Ectodermal cell (in vitro differentiated cells): ENCODE results near the gene NHP2.

ENCODE experiments used
- H3K27ac ChIP-seq: 2 replicates; pipeline ENCODE4 v1.7.0; 2013; ENCODE audit warnings: mild to moderate bottlenecking, low read depth, low read length; ENCODE audit not compliant: insufficient read depth, poor library complexity, severe bottlenecking
- H3K27me3 ChIP-seq: 2 replicates; pipeline ENCODE4 v1.7.0; 2013; ENCODE audit warnings: mild to moderate bottlenecking, low read length; ENCODE audit not compliant: insufficient read depth, control insufficient read depth, poor library complexity, severe bottlenecking
- H3K36me3 ChIP-seq: one replicate; pipeline ENCODE4 v1.7.0; 2013; ENCODE audit warnings: low read length; ENCODE audit not compliant: control insufficient read depth, insufficient read depth
- H3K4me1 ChIP-seq: one replicate; pipeline ENCODE4 v1.7.0; 2013; ENCODE audit warnings: low read length; ENCODE audit not compliant: control insufficient read depth, insufficient read depth
- H3K4me3 ChIP-seq: 2 replicates; pipeline ENCODE4 v1.7.0; 2013; ENCODE audit warnings: low read depth, low read length, control low read depth; ENCODE audit not compliant: insufficient read depth
- H3K9me3 ChIP-seq: 2 replicates; pipeline ENCODE4 v1.7.0; 2013; ENCODE audit warnings: mild to moderate bottlenecking, low read length, moderate library complexity; ENCODE audit not compliant: control insufficient read depth
- WGBS, 2 experiments: methylation state at CpG; one replicate each; pipeline ENCODE4 v1.1.7; 2013; ENCODE audit warnings: missing lambda C conversion rate in 2 of 2; 5-methylcytosine and 5-hydroxymethylcytosine counted together

Gene NHP2

GRCh38 chr5:178177569-178177968 is 23.9 kb upstream of the NHP2 start:
- H3K27ac ChIP-seq = no peak overlapping the region
- H3K4me3 ChIP-seq = no peak overlapping the region
- no peaks in the 10 kb centered on the region for H3K36me3 ChIP-seq
- no peaks in the 10 kb centered on the region for H3K9me3 ChIP-seq
- 87 to 90% methylated on average over 8 of the region's 8 CpGs for WGBS, 2 experiments
- no peaks in the 10 kb centered on the region for H3K4me1 ChIP-seq
- no peaks in the 10 kb centered on the region for H3K27me3 ChIP-seq

GRCh38 chr5:178176791-178177190 is 23.1 kb upstream of the NHP2 start:
- WGBS, 2 experiments = 87 to 93% methylated on average over 6 of the region's 6 CpGs
- no peak overlapping the region for H3K27ac ChIP-seq

DNA sequence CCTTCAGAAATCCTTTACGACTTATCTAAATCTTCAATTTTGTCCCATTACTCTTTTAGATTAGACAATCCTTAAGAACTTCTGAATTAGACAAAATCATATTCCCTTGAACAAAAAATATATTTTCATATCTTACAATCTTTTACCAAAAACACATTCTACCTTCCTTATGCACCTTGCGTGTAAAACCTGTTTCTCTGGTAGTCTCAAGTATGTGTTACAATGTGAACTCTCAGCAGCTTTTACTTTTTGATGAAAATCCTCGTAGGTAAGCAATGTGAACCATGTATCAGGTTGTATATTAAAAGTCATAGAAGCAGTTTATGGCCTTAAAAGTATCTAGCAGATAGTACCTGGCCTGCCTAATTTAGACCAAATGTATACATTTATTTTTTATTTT is 20.8 kb upstream of the NHP2 start:
- no peaks in the 10 kb centered on the region for H3K9me3 ChIP-seq
- H3K27me3 ChIP-seq = no peaks in the 10 kb centered on the region
- 93 to 97% methylated on average over 3 of the region's 3 CpGs for WGBS, 2 experiments
- H3K27ac ChIP-seq = no peak overlapping the region
- no peaks in the 10 kb centered on the region for H3K4me1 ChIP-seq
- H3K36me3 ChIP-seq = no peaks in the 10 kb centered on the region
- H3K4me3 ChIP-seq = no peak overlapping the region

More at GRCh38 chr5:178176791-178177190, 23.1 kb upstream of the NHP2 start:
- Histone ChIP-seq H3K9me3 (no peaks in the 10 kb centered on the region), H3K4me1 (no peaks in the 10 kb centered on the region), H3K4me3 (no peak overlapping the region), H3K27me3 (no peaks in the 10 kb centered on the region), H3K36me3 (no peaks in the 10 kb centered on the region)

GRCh38 chr5:178170455-178170854 is 16.8 kb upstream of the NHP2 start:
- Histone ChIP-seq H3K27ac (no peak overlapping the region), H3K4me1 (no peaks in the 10 kb centered on the region), H3K27me3 (no peaks in the 10 kb centered on the region), H3K4me3 (no peak overlapping the region), H3K9me3 (no peaks in the 10 kb centered on the region), H3K36me3 (no peaks in the 10 kb centered on the region)
- 88 to 98% methylated on average over 2 of the region's 2 CpGs for WGBS, 2 experiments

- H3K9me3 ChIP-seq = no peaks in the 10 kb centered on the region
- peaks cover 7% of the 10 kb centered on the region for H3K27me3 ChIP-seq
- 95 to 96% methylated on average over 38 of the region's 38 CpGs for WGBS, 2 experiments
Measured at GRCh38 chr5:178165581-178165980, 11.9 kb upstream of the NHP2 start.

DNA sequence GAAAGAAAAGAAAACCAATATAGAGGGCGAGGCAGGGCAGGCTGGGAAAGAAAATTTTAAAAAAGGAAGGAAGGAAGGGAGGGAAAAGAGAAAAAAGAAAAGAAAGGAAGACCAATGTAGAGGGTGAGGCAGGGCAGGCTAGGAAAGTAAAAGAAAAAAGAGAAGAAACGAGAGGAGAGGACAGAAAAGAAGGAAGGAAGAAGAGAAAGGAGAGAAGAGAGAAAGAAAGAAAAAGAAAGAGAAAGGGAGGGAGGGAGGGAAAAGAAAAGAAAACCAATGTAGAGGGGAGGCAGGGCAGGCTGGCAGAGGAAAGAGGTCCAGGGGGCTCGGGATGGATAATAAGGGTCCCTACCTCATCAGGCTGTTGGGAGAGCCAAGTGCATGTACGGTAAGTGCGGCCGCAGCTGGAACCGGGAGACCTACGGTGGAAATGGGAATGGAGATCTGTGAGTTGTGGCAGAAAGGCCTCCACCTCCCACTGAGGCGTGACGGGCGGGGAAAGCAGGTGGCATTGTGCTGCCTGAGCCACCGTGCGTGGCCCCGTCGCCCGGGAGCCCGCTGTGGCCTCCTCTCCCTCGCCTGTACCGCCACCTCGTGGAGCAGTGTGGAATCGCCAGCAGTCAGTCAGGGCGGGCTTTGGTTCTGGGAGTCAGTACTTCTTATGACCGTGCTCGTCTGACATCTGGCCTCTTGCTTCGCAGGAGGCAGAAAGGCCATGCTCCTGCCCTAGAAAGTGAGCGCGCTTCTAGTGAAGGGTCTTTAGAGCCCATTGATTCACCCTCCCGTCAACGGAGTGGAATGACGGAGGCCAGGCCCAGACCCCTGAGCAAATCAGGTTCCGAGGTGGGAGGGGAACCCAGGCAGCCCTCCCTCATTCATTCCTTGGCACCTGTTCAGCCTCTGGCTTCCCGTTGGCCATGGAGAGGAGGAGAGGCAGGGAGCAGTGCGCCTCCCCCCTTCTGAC is 10.4 kb upstream of the NHP2 start:
- WGBS, 2 experiments = 13 to 15% methylated on average over 33 of the region's 33 CpGs
- H3K4me3 ChIP-seq = no peak overlapping the region
- no peaks in the 10 kb centered on the region for H3K4me1 ChIP-seq
- no peaks in the 10 kb centered on the region for H3K9me3 ChIP-seq
- H3K36me3 ChIP-seq = no peaks in the 10 kb centered on the region
- no peak overlapping the region for H3K27ac ChIP-seq
- H3K27me3 ChIP-seq = peaks cover 7% of the 10 kb centered on the region

More at GRCh38 chr5:178165581-178165980, 11.9 kb upstream of the NHP2 start:
- Histone ChIP-seq H3K27ac (no peak overlapping the region), H3K36me3 (no peaks in the 10 kb centered on the region), H3K4me1 (no peaks in the 10 kb centered on the region), H3K4me3 (no peak overlapping the region)

- no peaks in the 10 kb centered on the region for H3K4me1 ChIP-seq
- no peaks in the 10 kb centered on the region for H3K36me3 ChIP-seq
- WGBS, 2 experiments = 85 to 89% methylated on average over 9 of the region's 9 CpGs
Measured at GRCh38 chr5:178162481-178162880, 8.8 kb upstream of the NHP2 start.

GRCh38 chr5:178160176-178160575 is 6.5 kb upstream of the NHP2 start:
- H3K4me1 ChIP-seq = no peaks in the 10 kb centered on the region
- H3K4me3 ChIP-seq = no peak overlapping the region
- H3K27ac ChIP-seq = no peak overlapping the region
- H3K36me3 ChIP-seq = no peaks in the 10 kb centered on the region
- no peaks in the 10 kb centered on the region for H3K9me3 ChIP-seq
- peaks cover 7% of the 10 kb centered on the region for H3K27me3 ChIP-seq
- 82 to 93% methylated on average over 5 of the region's 5 CpGs for WGBS, 2 experiments

More at GRCh38 chr5:178162481-178162880, 8.8 kb upstream of the NHP2 start:
- no peak overlapping the region for H3K27ac ChIP-seq
- H3K27me3 ChIP-seq = peaks cover 7% of the 10 kb centered on the region
- H3K4me3 ChIP-seq = no peak overlapping the region
- H3K9me3 ChIP-seq = no peaks in the 10 kb centered on the region

DNA sequence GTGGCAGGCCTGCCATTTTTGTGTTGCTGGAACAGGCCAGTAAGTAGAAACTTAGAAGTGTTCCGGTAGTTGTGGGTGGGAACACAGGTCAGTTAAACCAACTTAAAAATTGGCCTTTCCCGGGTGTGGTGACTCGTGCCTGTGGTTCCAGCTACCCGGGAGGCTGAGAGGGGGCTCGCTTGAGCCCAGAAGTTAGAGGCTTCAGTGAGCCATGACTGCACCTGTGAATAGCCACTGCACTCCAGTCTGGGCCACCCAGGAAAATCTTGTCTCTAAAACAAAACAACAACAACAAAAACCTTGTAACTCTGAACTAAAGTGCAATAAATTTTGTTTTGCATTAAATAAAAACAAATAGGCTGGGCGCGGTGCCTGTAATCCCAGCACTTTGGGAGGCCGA is 1.4 kb upstream of the NHP2 start:
- H3K36me3 ChIP-seq = peaks cover 11% of the 10 kb centered on the region
- no peaks in the 10 kb centered on the region for H3K27me3 ChIP-seq
- H3K9me3 ChIP-seq = no peaks in the 10 kb centered on the region
- WGBS, 2 experiments = 93 to 94% methylated on average over 8 of the region's 8 CpGs
- peaks cover 9% of the 10 kb centered on the region for H3K4me1 ChIP-seq
- H3K4me3 ChIP-seq = no peak overlapping the region
- no peak overlapping the region for H3K27ac ChIP-seq

- Histone ChIP-seq H3K27me3 (no peaks in the 10 kb centered on the region), H3K4me3 (peak overlapping the region; percentile 90), H3K4me1 (peaks cover 9% of the 10 kb centered on the region), H3K36me3 (peaks cover 27% of the 10 kb centered on the region), H3K9me3 (no peaks in the 10 kb centered on the region), H3K27ac (peak overlapping the region; percentile 60)
- WGBS, 2 experiments = 54 to 57% methylated on average over 31 of the region's 31 CpGs
Measured at GRCh38 chr5:178152491-178153444, 917 bp downstream of the NHP2 start.
